ENCODE measurements around the gene ECEL1. TPM values are rescaled to one million over a fixed set of nuclear protein-coding genes. Genes with fewer than 3 reads are reported as not detected.

The ECEL1 gene
- total RNA-seq, 1 donor from 2014 or later, result not detected

DNA sequence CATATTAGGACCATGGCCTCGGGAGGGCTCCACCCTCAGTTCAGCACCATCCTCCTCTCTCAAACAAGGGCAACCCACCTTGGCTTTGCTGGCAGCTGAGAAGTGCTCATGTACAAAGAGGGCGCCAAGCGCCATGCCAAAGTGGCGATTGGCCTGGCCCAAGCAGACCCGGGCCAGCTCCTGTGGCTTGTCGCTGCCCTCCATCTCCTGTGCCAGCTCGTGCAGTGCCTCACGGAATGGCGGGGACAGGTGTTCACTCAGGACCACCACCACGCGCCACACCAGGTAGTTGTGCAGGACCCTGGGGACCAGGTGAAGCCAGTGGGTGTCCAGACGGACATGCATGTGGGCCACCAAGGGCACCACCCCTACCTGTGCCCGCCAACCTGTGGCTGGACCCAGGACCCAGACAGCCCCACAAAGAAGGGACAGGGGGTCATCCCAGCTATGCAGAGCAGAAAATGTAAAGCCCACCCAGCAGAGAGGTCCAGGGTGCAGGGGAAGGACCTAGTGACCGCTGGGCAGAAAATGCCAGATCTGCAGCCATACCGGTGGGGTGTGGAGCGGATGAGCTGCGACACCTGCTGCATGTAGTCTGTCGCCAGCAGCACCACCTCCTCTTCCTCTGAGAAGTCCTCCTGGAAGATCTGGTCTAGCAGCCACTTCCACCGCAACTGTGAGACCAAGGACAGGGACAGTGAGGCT is 3.6 kb downstream of the ECEL1 start:
- no peak for ATAC-seq

DNA sequence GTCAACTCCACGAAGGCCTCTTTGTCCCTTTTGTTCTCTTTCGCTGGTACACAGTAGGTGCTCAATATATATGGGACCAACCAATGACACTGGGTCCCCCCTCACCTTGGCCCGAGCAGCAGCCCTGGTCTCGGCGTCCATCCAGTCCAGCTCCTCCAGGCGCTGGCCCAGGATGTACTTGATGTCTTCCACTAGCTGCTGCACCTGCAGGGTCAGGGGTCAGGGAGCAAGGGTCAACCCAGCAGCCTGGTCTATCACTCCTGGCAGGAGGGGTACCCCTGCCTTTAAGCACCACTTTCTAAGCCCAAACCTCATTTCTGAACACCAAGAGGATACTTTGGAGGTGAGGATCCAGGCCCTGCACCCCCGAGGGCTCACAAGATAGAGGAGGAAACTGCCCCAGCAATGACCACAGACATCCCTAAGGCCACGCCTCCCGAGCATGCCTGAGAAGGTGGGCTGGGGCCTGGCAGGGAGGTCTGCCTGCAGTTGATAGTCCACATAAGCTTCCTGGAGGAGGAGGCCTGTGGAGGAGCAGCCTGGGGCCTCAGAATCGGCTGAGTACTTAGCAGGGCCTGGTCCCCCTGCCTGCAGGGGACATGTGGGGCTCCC is 4.2 kb downstream of the ECEL1 start:
- ATAC-seq, result no peak

DNA sequence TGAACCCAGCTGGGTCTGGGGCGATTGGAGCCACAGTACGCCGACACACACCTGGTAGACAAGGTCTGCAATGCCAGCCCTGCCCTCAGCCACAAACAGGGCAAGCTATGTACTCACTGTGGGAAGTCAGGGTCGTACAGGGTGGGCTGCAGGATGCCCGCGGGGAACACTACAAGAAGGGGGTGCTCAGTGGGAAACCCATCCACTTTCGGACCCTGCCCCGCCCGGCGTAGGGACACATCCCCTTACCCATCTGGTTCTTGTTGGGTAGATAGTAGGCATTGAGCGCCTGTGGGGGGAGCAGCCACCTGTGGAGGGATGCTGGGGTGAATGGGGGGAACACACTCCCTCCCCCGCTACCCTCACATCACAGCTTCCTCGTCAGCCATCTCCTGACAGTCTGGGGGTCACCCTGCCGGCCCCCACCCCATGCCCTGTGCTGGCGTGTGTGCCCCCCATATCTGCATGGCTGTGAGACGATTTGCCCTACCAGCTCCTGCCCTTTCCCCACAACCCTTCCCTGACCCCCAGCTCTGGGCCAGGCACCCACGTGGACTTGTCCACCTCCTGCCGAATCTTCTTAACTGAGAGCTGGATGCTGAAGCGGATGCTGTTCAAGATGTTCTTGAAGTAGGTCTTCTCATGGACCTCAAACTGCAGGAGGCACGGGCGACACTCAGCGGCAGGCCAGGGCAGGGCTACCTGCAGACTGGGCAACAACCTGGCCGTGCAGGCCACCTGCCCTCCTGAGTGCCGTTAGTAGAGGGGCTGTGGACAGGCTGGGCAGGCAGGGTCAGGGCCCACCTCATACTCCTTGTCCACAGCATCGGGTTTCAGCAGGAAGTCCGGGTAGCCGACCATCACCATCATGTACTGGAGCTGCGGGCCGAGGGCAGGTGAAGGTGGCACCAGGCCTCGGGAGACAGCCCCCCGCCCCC is 5.1 kb downstream of the ECEL1 start:
- no peak for ATAC-seq

DNA sequence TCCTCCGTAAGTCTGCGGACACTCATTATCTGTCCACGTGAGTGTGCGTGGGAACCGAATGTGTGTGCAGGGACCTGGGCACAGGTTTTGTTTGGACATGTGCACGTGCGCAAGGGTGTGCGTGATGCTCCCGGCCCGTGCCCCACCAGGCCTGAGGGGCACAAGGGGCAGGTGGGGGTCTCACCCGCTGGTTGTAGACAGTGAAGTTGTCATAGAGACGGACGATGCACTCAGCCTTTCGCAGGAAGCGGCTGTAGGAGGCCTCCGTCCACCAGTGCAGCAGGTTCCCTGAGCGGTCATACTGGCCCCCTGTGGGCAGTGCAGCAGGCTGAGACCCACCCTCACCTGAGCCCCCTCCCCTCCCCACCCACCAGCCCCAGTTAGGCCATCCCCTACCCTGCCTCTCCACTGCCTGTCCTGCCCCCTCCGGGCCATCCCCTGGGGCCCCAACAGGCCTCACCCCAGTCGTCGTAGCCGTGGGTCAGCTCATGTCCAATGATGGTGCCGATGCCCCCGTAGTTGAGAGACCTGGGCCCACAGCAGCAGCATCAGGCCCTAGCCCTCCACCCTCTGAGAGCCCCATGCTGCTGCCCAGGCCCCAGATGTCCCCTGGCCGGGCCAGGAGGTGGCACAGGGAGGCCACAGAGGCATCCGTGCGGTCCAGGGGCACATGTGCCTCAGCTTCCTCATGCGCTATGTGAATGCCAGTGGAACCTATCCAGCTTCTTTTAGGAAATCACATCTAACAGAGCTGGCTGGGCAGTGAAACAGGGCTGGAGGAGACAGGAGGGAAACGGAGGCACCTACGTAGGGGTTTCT is 6.1 kb downstream of the ECEL1 start:
- ATAC-seq, result no peak

DNA sequence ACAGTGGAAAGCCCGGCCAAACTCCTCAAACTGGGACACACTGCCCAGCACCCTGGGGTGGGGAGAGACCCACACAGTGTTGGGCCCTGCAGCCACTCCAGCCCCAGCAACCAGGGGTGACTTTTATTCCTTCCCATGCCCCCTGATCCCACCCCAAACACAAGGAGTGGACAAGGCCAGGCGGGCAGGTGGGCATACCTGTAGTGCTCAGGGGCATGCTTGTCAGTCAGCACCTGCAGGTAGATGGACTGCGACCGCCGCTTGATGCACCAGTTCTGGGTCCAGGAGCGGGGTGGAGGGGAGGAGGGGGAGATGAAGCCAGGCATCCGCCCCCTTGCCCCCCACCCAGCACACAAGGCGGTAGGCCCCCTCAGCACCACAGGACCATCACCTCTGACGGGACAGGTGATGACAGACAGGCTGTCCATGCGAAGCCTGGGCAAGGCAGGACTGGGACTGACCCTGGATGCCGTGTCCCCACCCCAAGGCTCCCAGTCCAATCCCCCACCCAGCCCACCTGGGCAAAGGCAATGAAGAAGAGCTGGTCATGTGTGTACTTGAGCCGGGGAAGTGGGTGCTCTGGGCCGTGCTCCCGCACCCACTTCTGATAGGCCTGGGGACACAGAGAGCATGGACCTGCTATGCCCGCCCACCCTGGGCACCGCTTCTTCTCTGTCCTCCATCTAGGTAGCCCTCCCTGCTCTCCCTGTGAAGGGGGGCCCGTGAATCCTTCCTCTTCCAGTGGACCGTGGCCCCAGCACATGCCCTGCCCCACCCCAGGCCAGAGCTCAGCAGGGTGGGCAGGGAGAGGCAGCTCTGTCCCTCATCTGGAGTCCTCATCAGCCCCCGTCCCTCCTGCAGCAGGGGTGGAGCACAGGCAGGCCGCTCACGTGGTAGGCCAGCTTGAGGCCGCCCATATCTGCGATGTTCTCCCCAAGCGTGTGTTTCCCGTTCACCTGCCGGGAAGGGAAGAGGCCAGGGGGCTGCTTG is 7.1 kb downstream of the ECEL1 start:
- ATAC-seq, result no peak

DNA sequence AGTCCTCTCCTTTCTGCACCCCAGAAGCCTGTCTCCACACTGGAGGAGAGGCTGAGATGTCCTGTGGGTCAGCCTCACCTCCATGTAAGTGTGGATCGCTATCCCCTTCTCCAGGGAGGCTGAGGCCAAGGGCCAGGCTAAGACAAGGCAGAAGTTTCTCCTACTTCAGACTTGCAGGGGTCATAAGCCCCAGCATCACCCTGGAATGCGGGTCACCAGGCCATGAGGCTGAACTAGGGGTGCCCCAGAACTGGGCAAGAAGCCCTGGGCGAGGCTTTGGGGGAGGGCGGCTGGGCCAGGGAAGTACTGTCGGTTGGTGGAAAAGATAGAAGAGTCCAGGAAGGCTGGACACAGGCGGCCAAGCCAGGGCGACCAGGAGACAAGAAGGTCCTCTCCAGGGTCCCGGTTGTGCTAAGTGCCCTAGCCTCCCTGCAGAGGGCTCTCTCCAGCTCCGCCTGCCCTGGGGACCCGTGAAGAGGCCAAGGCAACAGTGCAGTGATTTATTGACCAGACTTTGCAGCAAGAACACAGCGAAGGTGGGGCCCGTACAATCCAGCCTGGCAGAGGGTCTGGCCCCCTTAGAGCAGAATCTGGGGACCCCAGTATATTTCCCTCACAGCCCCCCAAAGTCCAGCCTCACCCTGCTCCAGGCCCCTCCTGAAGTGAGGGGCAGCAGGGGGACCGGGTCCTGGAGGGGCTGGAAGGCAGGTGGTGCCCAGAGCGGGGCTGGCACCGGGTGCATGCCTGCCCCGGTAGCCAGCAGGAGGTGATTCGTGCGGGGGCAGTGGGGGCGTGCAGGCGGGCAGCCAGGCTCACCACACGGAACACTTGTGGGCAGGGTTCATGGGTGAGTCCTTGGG is 8.1 kb downstream of the ECEL1 start:
- ATAC-seq, result no peak

DNA sequence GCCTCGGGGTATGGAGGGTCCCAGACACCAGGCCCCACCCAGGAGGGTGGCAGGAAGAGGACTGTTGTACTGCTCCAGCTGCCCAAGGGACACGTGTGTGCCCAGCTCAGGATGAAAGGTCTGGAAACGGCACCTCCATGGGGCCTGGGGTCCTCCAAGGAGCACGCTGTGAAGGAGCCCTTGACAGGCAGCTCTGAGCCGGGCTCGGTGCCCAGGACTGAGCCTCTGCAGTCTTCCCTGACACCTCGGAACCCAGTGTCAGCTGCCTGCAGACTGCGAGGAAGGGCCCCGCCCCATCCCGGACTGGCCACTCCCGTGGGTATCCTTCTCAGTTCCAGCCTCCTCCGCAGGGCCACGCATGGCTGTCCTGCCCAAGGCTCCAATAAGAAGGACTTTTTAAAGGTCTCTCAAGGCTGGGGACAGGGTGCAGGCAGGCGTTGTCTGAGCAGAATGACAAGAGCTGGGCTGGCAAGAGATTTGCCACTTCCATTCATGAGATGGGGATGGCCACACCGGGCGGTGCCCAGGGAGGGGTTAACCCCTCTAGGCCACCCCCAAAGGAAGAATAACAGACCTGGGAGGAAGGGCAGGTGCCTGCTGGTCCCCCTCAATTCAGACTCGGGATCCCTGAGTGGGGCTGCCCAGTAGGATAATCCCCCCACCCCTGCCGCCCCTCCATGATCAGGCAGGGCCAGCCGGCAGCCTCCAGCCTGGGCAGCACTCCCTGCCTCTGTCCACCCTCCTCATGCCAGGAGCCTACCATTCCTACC is 8.9 kb downstream of the ECEL1 start:
- no peak for ATAC-seq

DNA sequence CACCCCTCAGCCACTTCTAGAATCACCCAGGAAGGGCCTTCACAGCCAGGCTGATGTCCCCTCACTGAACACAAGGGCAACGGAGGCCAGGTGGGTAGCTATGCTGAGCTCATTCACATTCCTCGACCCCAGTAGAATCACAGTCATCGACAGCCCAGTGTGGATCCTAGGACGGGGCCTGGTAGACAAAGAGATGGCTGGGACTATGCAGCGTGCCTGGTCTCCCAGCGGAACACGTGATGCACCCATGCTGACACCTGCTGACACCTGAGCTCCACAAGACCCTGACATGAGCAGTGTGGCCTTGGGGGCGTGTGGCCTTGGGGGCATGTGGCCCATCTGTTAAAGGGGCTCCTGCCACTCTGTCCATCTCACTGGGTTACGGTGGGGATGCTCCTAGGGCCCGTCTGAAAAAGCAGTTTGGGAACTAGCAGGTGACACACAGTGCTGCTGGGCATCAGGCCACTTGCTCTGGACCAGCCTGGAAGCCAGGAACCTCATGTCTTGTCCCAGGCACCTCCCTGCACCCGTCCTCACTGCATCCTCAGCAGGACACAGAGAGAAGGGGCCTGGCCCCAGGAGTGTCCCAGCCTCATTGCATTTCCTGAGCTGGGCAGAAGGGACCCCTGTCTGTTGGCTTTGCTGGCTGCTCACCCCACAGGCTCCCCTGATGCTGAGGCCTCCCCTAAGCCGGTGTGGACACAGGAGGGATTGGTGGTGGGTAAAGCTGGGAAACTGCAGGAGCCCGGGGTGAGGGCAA is 9.7 kb downstream of the ECEL1 start:
- ATAC-seq, result no peak

DNA sequence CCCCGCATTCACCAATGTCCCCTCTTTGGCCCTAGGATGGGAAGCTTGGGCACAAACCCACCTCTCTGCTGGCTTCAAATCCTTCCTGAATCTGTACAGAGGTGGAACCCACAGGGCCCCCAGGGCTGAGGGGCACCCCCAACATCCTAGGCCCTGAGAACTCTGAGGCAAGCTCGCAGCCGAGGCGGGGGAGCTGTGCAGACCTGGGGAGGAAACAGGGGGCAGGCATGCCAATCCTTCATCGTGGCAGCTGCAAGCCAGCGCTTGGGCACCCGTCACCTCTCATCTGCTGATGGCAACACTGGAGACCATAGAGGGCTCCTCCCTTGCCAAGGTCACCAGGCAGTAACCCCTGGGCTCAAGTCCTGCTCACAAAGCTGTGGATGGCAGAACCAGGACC is 10.8 kb downstream of the ECEL1 start:
- ATAC-seq, result no peak

DNA sequence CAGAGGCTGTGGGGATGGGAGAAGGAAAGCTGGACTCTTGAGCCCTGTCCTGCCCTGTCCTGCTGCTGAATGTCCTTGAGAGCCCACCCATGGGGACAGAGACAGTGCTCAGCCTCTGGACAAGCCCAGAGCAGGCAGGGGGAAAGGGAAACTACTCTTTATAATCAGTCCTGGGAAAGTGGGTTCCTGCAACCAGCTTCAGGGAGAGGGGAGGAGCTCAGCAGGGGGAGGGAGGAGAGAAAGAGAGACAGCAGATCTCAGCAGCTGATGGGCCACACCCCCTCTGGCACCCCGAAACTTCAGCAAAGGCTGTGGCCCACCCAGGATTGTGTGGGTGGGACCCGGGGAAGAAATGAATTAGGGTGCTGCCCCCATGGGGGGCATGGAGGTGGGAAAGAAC is 11.6 kb downstream of the ECEL1 start:
- ATAC-seq, result no peak

DNA sequence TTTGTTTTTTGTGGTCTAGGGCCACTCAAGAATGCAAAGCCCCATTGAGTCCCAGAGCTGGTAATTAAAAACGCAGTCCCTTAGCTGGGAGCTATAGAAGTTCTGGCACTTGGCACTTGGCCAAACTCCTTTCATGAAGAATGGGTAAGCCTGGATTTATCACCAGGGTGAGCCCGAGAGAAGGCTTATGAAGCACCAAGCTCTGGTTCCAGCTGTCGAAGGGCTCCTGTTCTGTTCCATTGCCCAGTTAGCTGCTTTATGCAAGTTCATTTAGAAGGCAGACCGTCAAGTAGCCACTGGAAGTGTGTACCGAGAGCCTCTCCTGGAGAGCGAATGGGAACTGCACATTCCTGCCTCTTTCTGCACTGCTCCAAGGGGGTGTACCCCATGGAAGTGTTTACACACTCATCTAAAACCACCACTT is 14.2 kb downstream of the ECEL1 start:
- ATAC-seq, result no peak

DNA sequence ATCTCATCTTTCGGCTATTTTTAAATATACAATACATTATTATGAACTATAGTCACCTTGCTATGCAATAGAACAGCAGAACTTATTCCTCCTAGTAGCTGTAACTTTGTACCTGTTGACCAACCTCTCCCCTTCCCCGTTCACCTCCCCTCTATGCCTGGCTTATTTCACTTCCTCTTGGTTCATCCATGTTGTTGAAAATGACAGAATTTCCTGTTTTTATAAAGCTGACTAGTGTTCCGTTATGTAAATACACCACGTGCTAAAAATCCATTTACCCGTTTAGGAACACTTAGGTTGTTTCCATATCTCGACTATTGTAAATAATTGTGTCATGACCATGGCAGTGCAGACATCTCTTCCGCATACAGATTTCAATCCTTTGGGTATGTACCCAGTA is 21.4 kb downstream of the ECEL1 start:
- ATAC-seq, result no peak

DNA sequence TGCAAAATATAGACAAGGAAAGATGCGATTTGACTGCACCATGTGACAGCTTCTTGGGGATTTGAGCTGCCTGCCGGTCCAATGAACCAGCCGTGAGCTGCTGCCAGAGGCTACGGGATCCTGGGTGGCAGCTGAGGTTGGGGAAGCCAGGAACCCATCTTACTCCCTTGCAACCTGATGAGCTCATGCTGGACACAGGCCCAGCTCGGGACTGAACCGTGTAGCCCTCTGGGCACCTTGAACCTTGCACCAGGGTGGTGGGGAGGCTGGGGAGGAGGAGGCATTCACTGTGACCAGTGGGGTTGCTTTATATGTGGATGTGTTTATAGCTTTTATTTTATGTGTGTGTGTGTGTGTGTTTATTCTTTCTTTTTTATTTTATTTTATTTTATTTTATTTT is 22.6 kb downstream of the ECEL1 start:
- ATAC-seq, result no peak

DNA sequence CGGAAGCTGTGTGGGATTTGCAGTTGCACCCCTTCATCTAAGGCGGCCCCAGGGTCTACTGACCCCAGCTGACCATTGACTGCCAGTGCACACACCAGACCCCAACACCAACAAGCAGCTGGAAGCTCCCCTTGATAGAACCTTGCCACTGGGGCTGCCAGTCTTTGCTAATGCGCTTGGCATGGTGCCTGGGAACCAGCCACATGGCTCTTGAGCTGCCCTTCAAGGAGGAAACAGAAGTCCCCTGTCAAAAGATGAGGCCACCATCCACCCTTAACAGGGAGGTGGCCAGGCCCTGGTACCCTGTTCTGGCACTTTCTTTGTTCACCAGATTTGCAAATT is 23.1 kb downstream of the ECEL1 start:
- ATAC-seq, result no peak

DNA sequence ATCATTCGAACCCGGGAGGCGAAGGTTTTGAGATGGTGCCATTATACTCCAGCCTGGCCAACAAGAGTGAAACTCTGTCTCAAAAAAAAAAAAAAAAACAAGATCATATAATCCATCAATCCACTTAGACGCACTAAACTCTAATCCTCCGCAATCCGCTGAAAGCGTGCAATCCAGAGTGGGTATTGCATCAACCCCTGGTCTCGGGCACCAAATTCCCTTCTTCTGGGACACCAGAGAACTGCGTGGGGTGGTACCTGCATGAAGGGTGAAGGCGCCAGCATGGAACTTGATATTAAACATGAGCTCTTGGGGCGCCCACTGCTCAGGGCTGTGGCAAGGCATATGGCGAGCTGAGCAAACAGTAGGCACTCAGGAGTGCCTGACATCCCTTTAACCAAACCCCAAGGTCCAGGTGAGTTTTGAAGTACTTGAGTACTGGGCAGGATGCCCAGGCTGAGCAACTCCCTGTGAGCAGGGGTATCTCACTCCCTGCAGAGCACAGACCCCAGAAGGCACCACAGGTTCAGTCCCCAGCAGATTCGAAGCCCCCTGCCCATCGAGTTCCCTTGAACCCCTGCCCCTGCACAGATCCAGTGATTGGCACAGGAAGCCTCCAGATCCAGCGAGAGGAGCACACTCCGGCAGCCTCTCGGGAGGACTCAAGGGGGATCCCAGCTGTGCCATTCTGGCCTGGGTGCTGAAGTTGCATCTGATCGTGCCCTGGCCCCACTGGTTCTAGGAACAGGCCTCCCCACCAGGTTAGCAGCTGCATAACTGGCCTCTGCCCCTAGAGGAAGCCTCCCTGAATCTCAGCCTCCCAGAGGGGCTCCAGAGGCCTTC is 23.7 kb downstream of the ECEL1 start:
- no peak for ATAC-seq

DNA sequence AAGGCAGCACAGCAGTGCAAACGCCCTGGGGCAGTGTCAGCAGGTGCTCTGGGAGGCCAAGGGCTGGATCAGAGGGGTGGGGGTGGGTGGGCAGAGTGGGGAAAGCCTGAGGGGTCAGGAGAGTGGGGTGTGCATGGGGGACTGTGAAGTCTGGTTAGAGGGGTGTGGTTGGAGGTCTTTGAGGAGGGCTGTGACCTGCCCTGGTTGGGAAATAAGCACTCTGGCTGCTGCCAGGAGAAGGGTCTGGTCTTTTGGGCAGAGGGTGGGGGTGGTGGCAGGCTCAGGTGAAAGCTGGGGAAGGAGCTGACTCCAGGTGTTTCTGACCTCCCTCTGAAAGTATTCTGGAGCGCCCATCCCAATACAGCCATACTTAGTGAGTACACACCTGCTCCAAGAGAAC is 27.5 kb downstream of the ECEL1 start:
- no peak for ATAC-seq

DNA sequence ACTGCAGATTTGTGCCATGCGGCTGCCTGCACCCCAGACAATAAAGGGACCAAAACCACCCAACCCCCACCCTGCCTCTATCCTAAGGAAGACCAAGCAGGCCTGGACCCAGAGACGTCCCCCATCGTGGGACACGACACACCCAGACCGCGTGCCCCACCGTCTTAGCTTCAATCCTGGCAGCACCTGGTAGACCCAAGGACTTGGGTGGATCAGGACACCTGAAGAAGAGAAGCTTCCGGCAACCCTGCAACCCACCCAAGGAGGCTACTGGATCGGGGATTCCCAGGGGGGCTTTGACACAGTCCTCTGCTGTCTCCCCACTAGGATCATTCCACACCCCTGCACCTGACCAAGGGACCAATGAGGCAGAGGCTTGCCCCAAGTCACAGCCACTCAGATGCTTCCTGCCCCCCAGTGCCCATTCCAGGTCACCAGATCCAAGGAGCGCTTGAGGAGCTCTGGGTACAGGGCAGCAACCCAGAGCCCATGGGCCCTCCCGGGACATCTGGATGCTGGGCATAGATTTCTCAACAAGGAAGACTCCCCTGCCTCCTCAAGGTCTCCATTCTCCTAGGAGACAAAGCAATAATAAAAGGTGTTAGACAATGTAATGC is 28.1 kb downstream of the ECEL1 start:
- no peak for ATAC-seq
